T-helper 1 cell treated with Interleukin-12 subunit alpha and Interleukin-12 subunit beta and Interleukin-4 antibody, amounts not matched to agents 30 ng/mL and 1 ng/mL, for 36 hours (primary cell): ENCODE results near the gene KRTAP12-3. TPM values are rescaled to one million over a fixed set of nuclear protein-coding genes. Genes with fewer than 3 reads are reported as not detected.

Source experiments
- intact Hi-C: fragments of 100-400 bp; cut with micrococcal nuclease; formaldehyde crosslinking; loops from one replicate; pipeline ENCODE4 v1.15.1; 2024
- total RNA-seq: library from RNA; stranded (reverse); gene quantifications from 2 replicates; pipeline ENCODE4 v1.2.3, GENCODE V29; 2022

Gene KRTAP12-3
- total RNA-seq, 1 donor from 2014 or later: not detected

GRCh38 chr21:44701541-44701940, 43.8 kb downstream of the KRTAP12-3 start:
- intact Hi-C loops: no loop called here

DNA sequence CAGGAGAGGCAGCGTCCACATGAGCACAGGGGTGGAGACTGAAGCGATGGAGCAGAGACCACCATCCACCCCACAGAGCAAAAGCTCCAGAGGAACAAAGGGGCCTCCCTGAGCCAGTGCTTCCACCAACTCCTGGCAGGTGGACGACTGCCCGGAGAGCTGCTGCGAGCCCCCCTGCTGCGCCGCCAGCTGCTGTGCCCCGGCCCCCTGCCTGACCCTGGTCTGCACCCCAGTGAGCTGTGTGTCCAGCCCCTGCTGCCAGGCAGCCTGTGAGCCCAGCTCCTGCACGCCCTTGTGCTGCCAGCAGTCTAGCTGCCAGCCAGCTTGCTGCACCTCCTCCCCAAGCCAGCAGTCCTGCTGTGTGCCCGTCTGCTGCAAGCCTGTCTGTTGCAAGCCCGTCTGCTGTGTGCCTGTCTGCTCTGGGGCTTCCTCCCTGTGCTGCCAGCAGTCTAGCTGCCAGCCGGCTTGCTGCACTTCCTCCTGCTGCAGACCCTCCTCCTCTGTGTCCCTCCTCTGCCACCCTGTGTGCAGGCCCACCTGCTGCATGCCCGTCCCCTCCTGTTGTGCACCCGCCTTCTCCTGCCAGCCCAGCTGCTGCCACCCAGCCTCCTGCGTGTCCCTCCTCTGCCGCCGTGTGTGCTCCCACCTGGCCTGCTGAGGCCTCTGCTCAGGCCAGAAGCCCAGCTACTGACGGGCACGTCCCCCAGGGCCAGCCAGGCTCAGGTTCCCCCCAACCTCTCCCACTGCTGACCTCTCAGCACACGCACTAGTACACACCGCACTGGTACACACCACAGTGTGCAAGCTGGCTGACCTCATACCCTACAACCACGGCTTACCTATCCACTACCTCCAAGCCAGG, 44.6 kb downstream of the KRTAP12-3 start:
- intact Hi-C loops: no loop called here

DNA sequence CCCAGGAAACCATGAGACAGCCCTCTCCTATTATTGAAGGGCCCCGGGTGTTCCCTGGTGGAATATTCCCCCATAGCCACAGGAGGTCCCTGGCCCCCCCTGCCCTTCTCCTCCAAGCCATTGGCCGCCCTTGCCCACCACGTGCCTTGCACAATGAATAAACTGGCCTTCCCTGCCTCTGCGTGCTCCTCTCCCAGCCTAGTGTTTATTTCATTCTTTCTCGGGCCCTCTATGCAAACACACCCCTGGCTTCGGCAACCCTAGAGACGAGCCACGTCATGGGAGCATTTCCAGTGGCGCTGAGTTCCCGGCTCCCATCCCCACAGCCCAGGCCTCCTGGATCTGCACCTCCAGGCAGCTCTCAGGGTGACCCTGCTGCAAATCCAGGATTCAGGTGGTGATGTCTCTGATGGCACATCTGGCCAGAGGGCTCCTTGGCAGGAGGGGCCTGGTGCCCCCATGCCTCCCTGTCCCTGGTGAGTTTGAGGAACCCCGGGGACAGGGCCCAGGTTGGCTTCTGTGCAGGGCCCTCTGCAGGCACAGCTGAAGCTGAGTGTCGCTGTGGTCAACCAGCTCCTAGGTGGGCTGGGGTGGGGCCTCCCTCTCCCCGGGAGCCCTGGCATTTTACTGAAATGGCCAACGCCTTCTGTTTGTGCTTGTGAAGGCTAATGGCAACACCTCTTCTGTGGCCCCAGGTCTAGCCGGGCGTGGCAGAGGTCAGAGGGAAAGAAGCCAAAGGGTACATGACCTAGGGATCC, 45.4 kb downstream of the KRTAP12-3 start:
- intact Hi-C loops: no loop called here

DNA sequence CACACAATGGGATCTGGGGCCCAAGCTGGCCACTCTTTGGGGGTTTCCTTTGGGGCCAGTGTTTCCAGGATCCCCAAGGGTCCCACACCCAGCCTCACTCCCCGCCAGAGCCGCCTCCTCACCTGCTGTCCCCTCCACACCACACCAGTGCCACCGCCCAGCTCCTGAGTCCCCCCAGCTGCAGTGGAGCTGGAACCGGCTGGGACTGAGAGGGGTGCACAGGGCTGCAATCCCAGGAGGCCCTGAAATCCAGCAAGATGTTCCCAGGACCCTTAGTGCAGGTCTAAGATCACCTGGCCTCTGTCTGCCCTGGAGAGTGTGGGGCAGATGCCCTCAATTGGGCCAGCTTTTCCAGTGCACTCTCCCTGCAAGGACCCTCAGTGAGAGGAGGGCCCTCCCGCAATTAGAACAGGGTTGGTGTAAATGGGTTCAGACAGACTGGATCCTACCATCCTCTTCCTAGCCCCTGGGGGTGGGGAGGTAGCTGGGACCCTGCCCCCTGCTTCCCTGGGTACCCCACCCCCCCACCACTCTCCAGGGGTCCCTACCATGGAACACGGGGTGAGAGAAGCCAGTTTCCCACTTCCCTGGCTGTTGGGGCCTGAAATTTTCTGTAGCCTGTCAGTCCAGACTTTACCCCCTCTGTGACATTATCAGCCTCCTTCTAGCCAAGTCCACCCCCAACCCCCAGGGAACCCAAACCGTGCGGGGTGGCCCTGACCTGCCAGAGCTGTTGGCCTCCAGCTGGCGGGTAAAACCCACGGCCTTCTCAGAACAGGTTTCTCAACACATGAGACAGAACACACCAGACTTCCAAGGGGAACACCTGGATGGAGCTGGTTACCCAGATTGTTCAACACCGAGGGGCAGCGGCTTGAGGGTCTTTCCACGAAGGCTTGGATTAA, 46.3 kb downstream of the KRTAP12-3 start:
- intact Hi-C loops: no loop called here

DNA sequence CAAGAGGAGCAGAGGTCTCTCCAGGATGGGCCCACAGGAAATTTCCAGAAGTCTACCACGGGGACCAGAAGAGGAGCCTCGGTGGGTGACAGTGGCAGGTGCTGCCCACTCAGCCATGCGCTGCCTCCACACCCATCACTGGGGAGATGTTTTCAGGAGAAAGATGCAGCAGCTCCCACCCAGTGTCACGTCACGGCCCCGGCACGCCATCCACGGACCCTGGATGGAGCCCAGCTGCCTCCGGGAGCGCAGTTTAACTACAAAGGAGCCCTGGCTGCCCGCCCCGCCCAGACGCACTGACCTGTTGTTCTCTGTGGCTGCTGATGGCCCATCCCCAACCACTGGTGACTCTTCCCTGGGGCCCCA, 46.9 kb downstream of the KRTAP12-3 start:
- intact Hi-C loops: no loop called here

DNA sequence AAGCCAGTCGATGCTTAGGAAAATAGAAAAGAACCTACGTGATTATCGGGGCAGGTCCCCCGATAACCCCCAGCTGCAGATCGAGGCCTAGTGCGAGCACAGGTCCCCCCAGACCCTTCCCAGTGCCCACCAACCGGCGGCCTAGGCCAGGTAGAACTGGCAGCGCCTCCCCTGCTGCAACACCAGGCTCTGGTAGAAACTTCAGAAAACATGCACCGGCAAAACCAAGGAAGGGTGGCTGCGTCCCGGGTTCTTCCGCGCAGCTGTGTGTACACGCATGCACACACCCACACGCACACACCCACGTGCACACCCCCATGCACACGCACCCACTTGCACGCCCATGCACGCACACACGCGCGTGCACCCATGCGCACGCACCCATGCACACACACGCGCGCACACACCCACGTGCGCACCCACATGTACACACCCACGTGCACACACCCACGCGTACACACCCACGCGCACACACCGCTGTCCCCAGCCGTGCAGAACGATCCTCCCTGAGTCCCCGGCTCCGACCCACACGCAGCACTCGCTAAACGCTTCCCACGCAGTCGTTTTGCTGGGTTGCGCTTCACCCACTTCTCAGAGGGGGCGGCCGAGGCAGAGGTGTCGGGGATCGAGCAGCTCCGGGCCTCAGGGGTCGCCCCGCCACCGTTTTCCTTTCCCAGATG, 48.4 kb downstream of the KRTAP12-3 start:
- intact Hi-C loops: no loop called here

- intact Hi-C loops: no loop called here
These were observed 49.2 kb downstream of the KRTAP12-3 start for GRCh38 chr21:44706706-44707581.

Other genes starting within 250 kb of the KRTAP12-3 start
- gene LRRC3, start 202.4 kb upstream of the KRTAP12-3 start, total RNA-seq: 2.7 and 2.9 TPM in 2 replicates
- not detected in 2 replicates for gene KRTAP10-1, start 117.7 kb upstream of the KRTAP12-3 start, total RNA-seq
- gene KRTAP10-2, start 106.4 kb upstream of the KRTAP12-3 start, total RNA-seq: not detected in 2 replicates
- gene KRTAP10-3, start 99.1 kb upstream of the KRTAP12-3 start, total RNA-seq: not detected in 2 replicates
- not detected in 2 replicates for gene KRTAP10-4, start 84.2 kb upstream of the KRTAP12-3 start, total RNA-seq
- gene KRTAP10-5, start 77.3 kb upstream of the KRTAP12-3 start, total RNA-seq: not detected in 2 replicates
- gene KRTAP10-6, start 65.4 kb upstream of the KRTAP12-3 start, total RNA-seq: not detected in 2 replicates
- not detected in 2 replicates for gene KRTAP10-7, start 57.3 kb upstream of the KRTAP12-3 start, total RNA-seq
- gene KRTAP10-8, start 45.9 kb upstream of the KRTAP12-3 start, total RNA-seq: not detected in 2 replicates
- gene KRTAP10-9, start 30.8 kb upstream of the KRTAP12-3 start, total RNA-seq: not detected in 2 replicates
- gene KRTAP10-10, start 20.6 kb upstream of the KRTAP12-3 start, total RNA-seq: not detected in 2 replicates
- not detected in 2 replicates for gene KRTAP10-11, start 11.5 kb upstream of the KRTAP12-3 start, total RNA-seq
- gene KRTAP12-4, start 3.3 kb upstream of the KRTAP12-3 start, total RNA-seq: not detected in 2 replicates
- not detected in 2 replicates for gene KRTAP12-2, start 9.0 kb downstream of the KRTAP12-3 start, total RNA-seq
- not detected in 2 replicates for gene KRTAP12-1, start 24.2 kb downstream of the KRTAP12-3 start, total RNA-seq
- gene KRTAP10-12, start 39.2 kb downstream of the KRTAP12-3 start, total RNA-seq: not detected in 2 replicates
- gene TSPEAR, start 53.6 kb downstream of the KRTAP12-3 start, total RNA-seq: not detected in 2 replicates
- gene UBE2G2, start 143.9 kb downstream of the KRTAP12-3 start, total RNA-seq: 108 and 112 TPM in 2 replicates
- 90.0 and 96.4 TPM in 2 replicates for gene SUMO3, start 160.1 kb downstream of the KRTAP12-3 start, total RNA-seq
- gene PTTG1IP, start 215.8 kb downstream of the KRTAP12-3 start, total RNA-seq: 88.3 and 89.3 TPM in 2 replicates